ENCODE measurements around the gene GDNF. TPM values are rescaled to one million over a fixed set of nuclear protein-coding genes. Genes with fewer than 3 reads are reported as not detected.
A peak's percentile ranks its signal among the peaks of the same experiment; 100 is the strongest.

Gene GDNF
- total RNA-seq, 1 donor from 2014 or later = not detected

DNA sequence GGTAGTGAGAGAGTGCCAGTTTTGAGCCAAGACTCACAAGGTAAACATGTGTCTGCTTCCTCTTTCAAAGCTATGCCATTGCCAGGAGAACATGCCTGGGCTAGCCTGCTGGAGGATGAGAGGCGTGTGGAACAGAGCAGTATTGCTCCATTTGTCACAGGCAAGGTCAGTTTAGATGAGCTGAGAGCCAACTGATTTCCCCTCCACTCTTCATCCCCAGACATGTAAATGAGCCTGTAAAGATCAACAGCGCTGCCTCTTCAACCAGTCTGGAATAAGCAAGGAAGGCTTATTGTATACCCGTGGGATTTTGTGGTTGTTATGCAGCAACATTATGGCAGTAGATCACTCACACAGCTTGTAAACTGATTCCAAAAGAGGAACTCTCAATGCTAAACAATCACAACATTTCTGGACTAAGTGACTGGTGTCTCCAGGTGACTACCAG lies 8.2 kb upstream of the GDNF start:
- DNase-seq (ENCODE audit: low read depth in 2 of 2) = peak; percentile 26 to 81

DNA sequence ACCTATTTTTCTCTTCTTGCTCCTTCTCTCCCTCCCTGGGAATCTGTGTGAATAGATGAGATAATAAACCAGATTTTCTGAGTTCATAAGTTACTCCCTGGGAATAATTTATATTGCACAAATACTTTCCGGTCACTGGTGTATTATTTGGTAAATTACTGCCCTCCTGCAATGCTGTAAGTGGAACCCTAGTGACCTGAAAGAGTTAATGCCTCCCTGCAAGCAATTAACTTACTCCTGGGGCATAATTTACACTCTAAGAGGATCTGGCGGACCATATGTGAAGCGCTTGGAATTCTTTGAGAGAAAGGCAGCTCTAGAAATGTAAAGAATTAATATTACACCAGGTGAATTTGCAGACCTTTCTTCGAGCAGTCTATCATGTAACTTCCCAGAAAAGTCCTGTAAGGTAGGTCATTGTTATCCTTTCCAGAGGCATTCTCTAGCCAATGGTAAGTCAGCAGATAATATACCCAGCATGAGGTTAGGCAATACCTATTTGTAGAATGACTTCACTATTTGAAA lies 7.0 kb upstream of the GDNF start:
- no peak for DNase-seq (ENCODE audit: low read depth in 2 of 2)

DNA sequence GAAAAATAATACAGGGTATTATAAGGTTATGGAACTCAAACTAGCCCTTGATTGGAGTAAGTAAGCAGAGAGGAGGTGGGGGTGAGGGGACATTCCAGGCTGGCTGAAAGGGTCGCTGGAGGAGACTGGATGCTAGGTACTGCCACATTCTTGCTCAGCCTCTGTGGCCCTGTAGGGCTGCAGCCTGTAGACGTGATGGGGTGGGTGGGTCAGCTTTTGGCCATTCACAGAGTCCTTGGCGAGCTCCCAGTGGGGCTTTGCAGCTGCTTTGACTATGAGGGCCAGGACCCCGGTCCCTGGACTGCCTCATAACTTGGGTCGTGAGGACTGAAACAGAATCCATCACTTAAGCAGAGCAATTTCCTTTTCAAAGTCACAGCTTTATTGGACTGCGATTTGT lies 4.2 kb upstream of the GDNF start:
- no peak for DNase-seq (ENCODE audit: low read depth in 2 of 2)

DNA sequence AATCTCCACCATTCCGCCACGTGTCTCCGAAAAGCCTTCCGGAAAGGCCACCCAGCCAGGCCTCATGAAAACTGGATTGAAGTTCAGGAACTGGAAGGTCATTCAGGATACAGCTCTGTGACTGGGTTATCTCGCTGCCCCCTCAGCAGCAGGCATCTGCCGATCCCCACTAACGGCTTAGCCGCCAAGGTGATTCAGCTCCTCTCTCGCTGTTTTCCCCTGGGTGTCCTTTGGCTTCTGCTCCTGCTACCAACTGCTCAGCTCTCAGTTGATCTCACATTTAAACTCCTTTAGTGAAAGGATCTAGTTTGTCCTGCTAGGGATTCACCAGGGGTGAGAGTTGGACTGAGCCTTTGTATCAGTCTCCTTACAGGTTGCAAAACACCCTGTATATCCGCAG lies 2.2 kb upstream of the GDNF start:
- DNase-seq (ENCODE audit: low read depth in 2 of 2) = no peak

DNA sequence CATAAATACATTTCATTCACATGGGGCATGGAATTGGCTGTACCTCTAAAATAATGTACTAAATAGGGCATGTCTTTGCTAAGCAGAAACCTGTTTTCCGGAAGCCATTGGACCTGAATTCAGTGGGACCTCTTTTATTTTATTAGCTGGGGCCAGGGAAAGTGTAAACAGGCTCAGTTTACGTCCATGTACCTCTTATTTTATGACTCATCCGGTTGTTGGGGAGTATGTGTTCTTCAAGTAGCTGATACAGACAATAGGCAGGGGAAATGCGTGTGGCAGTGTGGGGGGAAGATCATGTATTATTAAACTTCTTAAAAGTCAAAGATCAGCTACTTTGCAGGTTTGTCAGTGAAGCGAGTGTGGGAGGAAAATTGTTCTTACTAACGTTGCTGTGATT lies 1.4 kb upstream of the GDNF start:
- peak in 1 of 2 donors; percentile 39 for DNase-seq (ENCODE audit: low read depth in 2 of 2)

DNA sequence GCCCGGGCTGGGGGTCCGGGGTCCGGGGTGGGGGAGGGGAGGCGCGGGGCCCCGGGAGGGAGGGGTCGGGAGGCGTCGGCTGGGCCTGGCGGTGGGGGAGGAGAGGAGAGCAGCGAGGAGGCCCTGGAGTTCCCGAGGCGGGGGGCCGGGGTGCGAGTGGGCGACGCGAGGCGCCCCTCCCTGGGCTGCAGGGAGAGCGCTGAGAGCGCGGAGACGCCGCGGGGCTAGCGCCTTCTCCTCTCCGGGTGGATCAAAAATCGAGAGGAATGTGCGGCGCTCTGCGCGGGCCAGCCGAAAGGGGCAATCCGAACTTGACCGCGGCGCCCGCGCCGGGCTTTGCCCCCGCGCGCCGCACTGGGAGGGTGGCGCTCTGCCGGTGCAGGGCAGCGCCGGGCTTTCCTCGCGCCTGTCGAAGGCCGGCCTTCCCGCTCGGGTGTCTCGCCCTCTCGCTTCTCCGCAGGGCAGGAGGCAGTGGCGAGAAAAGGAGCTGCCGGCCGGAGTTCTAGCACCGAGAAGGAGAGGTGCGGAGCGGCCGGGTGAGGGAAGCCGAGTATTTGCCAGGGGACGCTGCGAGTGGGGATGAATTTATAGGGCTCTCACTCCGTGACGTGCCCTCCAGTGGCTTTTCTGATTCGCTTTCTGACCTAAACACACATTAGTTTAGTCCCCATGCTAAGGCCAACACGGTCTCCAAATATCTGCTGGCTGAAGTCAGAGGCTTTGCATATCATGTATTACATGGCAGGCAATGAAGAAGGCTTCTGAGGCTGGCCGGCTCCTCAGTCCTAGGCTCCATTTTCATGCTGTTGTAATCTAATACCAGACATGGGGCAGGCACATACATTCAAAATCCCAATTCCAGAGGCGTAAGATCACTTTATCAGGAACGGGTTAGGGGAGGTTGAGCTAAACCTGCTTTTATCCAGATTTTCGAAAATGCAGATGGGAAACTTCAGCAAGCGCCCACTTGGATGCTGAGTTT lies 503 bp upstream of the GDNF start:
- DNase-seq (ENCODE audit: low read depth in 2 of 2) = peak in 1 of 2 donors; percentile 35

DNA sequence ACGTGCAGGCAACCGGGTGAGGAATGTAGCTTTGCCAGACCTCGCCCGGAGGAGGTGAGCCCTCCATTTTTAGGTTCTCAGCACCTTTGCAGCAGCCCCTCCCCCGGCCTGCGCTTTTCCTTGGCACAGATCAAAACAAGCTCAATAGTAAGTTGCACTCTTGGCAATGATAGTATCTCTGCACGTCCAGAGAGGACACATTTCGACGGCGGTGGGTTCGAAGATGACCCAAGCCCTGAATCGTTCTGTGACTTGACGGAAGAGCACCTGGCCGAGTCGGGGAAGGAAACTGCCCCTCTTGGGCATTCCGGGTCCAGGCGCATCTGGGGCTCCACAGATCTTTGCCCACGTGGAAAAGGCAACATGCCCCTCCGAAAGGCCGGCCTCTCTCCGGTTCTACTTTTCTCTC lies 904 bp downstream of the GDNF start:
- DNase-seq (ENCODE audit: low read depth in 2 of 2) = no peak

DNA sequence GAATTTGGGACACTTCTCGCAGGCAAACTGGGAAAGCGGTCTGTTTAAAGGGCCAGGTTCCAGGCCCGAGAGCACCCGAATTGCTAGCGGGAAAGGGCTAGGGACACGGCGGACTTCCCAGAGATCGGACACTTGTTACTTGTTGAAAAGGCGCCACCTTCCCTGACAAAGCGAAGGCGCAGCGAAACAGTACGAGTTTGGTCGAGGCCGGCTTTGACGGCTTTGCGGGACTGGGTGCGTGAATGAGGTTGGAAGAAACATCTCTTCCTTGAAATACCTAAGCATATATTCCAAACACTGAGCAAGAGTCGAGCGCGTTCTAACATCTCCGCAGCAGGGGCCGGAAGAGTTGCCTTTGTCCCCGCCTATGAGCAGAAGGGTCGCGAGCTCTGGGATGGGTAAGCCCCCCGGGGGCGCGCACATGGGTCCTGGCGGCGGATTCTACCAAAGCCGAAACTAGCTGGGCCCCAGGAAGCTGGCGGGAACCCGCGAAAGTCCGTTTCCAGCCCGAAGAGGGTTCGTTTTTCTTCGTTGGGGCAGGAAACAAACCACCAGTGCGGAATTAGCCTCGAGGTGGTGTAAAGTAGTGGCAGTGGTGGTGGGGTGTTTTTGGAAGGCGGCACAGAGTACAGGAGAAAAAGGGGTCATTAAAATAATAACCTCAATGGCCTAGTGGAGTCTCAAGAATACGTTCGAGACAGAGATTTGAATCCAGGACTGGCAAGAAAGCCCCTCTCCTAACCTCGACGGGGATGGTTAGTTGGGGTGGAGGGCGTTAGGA lies 1.5 kb downstream of the GDNF start:
- DNase-seq (ENCODE audit: low read depth in 2 of 2) = peak in 1 of 2 donors; percentile 43

DNA sequence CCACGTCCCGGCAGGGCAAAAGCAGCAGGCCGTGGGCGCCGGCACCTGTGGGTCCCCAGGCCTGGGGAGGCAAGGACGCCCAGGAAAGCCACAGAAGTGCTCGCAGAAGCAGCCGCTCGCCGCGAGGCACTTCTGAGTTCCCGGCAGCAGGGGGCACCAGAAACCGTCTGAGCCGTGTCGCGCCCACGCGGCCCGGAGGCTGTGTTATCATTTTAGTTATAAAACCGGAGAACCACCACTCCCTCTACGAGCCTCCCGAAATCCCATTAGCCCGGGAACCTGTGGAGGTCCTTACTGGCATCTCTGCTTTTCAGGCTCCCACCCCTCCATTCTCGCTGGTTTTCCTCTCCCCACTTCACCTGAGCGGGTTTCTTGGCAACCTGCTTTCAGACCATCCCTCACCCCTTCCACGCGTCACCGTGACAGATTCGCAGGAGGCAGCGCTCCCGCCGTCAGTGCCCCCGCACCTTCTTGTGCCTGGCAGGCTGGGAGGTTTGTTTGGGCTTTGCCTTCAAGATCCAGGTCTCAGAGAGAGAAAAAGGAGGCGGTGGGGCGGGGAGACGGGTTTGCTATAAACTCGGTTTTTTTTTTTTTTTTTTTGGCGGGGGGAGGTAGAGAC lies 2.3 kb downstream of the GDNF start:
- DNase-seq (ENCODE audit: low read depth in 2 of 2) = peak in 1 of 2 donors; percentile 70

DNA sequence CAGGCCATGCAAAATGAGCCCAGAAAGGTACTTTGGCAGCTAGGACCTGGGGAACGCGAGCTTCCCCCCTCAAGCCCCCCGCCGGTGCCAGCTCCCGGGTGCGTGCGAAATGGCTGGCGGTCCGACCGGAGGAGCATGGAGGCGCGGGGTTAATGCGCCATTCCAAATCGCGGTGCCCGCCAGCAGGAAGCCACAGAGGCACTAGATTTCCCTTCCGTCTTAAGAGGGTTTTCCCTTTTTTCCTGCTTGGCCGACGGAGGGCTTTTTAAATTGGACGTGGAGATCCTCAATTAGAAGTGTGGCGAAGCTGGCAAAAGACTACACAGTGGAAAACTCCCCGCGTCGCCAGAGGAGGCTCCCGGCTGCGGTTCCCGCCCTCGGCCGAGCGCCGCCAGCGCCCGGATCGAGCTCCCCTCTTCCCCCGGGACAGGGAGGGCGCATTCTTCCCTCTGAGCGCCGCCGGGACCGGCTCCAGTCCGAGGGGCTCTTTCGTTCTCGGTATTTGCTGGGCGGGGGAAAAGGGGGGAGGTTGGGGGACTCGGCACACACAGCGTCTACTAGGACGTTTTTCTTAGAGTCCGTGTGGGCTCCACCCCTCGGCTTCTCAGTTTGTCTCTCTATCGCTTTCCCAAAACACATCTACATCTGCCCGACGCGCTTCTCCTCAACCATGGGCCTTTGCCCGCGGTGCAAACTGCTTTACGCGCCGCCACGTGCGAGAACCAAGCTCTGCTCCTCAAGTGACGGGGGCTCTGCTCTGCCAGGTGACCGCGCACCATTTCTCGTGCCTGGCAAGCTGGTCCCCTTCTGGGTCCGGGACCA lies 3.0 kb downstream of the GDNF start:
- DNase-seq (ENCODE audit: low read depth in 2 of 2) = no peak

DNA sequence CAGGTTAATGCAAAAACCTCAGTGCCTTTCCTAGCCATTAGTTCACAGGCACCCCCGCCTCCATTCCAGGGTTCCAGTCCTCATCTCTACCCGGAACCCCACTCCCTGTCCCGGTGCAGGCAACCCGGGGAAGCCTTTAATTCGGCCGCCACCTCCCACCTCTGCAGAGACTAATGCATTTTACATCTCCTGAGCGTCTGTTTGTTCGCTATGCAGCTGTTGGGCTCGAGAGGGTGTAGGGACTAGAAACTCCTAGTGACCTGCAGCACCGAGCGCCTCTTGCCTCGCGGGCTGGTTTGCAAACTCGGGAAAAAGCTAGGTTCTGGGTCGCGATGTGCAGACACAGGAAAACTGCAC lies 3.6 kb downstream of the GDNF start:
- DNase-seq (ENCODE audit: low read depth in 2 of 2) = no peak

DNA sequence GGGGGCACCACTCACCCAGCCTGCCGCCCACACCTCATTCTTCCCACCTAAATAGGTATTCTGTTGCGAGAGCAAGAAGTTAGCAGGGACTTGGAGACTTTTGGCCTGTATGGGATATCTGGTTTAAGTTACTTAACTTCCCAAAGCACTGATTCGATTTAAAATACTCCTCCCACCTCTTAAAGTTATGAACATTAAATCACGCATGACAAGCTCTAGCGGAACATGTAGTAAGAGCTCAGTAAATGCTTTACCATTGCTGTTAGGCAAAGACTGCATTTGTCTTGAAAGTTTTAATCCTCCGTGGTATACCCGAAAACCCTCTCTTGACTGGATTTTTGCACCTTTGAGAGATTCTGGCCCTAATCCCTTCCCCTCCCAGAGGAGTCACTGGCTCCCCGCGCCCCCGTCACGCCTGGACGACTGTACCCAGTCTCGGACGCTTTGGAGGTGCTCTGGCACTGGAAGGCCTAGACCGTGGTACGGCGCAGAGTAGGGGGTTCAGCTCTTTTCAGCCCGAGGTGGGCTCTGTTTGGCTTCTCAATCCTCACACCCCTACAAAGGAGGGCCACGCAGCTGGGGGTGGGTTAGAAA lies 4.4 kb downstream of the GDNF start:
- no peak for DNase-seq (ENCODE audit: low read depth in 2 of 2)

DNA sequence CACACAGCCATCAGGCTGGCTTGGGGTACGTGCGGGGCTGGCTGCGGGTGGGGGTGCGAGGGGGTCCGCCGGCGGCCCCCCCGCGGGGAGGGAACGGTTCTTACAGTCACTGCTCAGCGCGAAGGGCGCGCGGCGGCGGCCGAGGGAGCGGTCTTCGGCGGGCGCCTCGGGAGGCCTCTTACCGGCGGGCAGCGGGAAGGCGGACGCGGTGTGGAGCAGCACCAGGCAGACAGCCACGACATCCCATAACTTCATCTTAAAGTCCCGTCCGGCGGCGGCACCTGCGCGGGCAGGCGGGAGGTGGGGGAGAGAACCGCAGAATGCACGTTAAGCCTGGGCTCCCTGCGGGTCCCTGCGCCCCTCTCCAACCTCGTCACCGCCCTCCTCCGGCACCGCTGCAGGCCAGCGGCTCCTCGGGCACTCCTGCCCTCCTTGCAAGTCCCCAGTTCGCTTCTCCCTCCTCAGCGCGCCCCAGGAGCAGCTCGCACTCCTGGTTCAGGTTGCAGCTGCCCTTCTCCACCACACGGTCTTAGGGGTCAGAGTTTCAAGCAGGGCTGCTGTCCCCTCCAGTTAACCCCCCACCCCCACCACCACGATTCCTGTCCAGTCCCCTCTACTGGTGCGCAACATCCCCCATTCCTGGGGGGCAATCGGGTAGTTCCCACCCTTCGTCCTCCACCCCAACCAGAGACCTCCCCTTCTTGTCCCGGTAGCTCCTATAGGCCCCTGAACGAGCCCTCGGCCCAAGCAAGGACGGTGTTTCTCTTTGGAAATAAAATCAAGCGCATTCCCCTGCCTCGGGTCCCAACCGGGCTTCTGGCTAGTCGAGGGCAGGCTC lies 5.1 kb downstream of the GDNF start:
- no peak for DNase-seq (ENCODE audit: low read depth in 2 of 2)

DNA sequence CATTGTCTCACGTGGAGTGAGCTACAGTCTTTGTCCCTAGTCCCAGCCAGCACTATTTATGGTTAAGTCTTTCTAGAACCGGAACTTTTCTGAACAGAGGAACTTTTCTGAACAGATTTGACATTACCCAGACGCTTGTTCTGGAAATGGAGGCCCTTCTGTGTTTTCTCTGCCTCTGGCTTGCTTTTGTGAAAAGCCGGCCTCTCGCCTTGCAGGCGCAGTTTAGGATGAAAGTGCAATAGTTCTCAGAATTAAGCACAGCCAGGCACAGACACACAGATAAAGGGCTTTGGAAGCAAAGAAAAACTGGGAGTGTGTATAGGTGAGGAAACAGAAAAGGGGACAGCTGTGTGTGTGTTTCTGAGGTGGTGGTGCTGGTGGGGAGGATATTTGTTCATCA lies 5.9 kb downstream of the GDNF start:
- no peak for DNase-seq (ENCODE audit: low read depth in 2 of 2)

DNA sequence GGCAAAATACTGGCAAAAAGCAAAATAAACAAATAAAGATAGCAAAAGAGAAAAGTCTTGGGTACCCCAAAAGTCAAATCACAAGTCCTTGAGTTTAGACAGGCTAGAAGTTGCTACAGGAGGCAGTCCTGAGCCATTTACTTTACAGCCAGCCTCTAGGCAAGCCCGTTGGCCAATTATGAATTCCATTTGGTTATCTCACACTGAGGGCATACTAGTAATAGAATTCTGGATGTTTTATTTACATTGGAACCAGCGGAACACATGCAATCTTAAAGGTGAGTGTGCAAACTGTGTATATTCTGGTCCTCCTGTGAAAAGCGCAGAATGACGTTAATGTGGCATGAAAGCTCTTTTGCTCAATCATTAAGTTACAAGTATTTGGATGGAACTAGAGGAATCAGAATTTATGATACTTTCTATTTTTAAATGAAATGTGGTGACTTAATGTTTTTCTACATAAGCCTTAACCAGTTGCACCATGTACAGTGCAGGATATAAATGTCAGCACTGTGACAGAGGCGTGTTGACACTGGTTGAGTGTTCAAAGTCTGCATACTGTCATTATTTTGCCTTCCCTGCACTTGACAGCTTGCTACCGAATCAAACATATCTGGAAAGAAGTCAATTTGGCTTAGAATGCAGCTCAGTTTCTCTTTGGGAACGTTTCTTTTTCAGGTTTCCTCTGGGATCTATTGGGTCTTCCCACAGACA lies 7.9 kb downstream of the GDNF start:
- DNase-seq (ENCODE audit: low read depth in 2 of 2) = no peak

DNA sequence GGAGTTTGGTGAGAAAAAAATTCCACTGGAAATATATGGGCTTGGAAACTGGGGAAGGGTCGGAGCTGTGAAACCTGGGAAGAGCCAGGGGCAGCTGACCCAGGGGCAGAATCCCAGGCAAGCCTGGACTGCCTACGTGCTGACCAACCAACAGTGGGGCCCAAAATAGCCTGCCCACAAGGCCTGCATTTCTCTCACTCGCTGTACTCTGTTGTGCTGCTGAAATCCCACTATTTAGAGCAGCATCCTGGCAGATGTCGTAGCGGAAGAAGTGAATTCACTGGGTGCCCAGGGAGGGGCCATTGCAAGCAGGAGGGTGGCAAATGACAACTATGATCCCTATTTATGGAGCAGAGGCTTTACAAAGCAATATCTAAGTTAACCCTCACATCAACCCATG lies 9.5 kb downstream of the GDNF start:
- no peak for DNase-seq (ENCODE audit: low read depth in 2 of 2)

DNA sequence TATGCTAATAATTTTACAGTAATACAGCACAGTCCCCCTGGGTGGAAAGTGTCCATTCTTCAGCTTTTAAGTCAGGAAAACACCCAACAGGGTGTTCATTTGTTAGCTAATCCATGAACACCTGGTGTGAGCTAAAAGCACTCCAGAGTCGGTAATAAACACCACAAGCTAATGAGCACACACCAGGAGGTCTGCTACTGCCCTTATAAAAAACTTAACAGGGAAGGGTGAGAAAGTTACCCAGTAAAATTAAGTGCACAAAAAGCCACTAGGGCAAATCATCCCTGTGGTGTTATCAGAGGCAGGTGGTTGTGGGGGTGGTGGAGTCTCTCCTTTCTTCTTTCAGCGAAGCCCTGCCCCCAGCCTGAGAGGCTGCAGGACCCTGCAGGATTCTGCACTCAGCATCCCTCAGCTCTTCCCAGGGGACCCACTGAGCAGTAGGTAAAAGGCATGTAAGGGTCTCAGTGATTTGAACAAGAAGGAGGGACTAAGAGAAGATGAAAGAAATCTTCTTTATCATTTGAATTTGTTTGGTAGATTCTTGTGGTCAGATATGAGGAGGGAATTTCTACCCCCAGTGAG lies 14.4 kb downstream of the GDNF start:
- DNase-seq (ENCODE audit: low read depth in 2 of 2) = no peak

DNA sequence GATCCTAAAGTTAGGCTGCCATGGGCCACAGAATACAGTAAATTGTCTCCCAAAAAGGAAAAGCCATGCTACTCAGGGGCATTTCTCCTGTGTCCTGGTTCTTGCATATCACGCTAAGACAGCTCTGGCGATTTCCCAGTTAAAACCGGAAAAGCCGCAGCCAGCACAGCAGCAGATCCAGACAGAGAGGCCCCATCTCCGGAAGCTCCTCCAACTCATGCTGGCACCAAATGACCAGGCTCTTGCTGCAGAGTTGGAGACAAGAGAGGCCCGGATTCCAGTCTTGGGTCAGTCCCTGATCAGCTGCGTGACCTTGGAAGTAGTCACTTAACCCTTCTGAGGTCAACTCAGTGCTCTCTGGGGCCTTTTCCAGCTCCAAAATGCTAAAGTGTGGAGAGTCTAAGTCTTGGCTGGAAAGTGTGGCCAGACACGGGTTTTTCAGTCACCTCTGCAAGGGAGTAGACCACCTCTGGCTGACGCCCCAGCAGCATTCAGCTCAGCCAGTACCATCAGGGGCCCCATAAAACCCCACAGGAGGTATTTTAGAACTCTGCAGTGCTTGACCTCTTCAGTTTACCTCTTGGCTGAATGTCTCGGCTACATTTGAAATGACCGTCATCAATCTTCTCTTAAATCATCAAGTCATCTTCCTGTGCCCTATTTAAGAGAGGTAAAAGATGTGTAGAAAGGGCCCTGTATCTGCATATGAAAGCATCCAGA lies 16.2 kb downstream of the GDNF start:
- peak in 1 of 2 donors; percentile 46 for DNase-seq (ENCODE audit: low read depth in 2 of 2)

Measured in dermis microvascular lymphatic vessel endothelial cell (primary cell).